ENCODE data around the gene HOXC9. TPM values are rescaled to one million over a fixed set of nuclear protein-coding genes. Genes with fewer than 3 reads are reported as not detected.
A peak's percentile ranks its signal among the peaks of the same experiment; 100 is the strongest.

HOXC9 gene
- total RNA-seq, 1 experiment from 2014 or later = 6.0 TPM

DNA sequence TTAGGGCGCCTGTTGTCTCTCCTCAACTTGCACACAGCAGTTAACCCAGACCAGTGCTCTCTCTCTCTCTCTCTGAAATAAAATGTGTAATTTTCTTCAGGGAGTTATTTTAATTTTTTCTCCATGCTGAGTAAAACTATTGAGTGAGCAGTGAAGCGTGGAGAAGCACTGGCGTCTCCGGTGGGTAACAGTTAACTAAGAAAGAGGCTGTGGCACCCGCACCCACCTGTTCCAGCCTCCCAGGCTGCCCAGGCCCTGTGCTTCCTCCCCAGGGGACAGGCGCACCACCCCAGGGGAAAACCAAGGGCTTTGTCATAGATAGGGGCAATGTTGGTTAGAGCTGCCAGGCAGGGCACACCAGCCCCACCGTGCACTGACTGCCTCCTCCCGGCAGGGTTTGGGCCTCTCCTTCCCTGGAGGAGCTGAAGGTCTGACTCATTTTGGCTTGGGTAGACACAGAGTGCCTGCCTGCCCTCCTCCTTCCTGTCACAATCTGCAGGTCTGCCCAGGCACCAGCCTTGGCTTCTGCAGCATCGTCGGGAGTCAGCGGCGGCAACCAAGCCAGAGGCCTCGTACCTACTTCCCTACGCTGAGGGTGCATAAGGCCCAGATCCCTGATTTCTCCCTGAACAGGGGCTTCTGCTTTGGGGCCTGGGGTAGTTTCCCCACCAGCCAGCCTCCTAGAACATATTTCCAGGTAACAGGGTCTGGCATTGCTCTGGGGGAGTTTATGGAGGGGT lies 36.8 kb downstream of the HOXC9 start:
- Mint-ChIP-seq H3K9me3 (ENCODE audit: unreplicated experiment) (no peaks in the 10 kb centered on the region), H3K4me3 (ENCODE audit: unreplicated experiment) (no peak overlapping the region), H3K4me1 (ENCODE audit: insufficient read depth, unreplicated experiment) (peaks cover 11% of the 10 kb centered on the region), H3K27ac (ENCODE audit: low read depth, unreplicated experiment) (no peak overlapping the region), H3K36me3 (ENCODE audit: insufficient read depth, unreplicated experiment) (no peaks in the 10 kb centered on the region), H3K27me3 (ENCODE audit: insufficient read depth, unreplicated experiment) (no peaks in the 10 kb centered on the region)
- ChIA-PET CTCF (interaction anchor here (0.6 to 1.9 kb wide), 5 partner anchors 88 to 214 kb away, joined by 3 to 8 read pairs (median 3); no protein-coding TSS in a partner anchor), POLR2A (interaction anchor here (1.1 kb wide), 1 partner anchor 15 kb away, joined by 3 read pairs; no protein-coding TSS in a partner anchor)
- TF ChIP-seq, protein P1, sequence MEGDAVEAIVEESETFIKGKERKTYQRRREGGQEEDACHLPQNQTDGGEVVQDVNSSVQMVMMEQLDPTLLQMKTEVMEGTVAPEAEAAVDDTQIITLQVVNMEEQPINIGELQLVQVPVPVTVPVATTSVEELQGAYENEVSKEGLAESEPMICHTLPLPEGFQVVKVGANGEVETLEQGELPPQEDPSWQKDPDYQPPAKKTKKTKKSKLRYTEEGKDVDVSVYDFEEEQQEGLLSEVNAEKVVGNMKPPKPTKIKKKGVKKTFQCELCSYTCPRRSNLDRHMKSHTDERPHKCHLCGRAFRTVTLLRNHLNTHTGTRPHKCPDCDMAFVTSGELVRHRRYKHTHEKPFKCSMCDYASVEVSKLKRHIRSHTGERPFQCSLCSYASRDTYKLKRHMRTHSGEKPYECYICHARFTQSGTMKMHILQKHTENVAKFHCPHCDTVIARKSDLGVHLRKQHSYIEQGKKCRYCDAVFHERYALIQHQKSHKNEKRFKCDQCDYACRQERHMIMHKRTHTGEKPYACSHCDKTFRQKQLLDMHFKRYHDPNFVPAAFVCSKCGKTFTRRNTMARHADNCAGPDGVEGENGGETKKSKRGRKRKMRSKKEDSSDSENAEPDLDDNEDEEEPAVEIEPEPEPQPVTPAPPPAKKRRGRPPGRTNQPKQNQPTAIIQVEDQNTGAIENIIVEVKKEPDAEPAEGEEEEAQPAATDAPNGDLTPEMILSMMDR (IDR thresholded peaks at IDR 0.05; ENCODE audit: unreplicated experiment) = peak; percentile 25
- DNase-seq (ENCODE audit: unreplicated experiment) = peak; percentile 79
- BruUV-seq (replicated peaks) = no TSS peak
- intact Hi-C loops (cut with micrococcal nuclease) = loop anchor here (1.0 kb wide), 2 partner anchors 44 to 155 kb away; no protein-coding TSS in a partner anchor

DNA sequence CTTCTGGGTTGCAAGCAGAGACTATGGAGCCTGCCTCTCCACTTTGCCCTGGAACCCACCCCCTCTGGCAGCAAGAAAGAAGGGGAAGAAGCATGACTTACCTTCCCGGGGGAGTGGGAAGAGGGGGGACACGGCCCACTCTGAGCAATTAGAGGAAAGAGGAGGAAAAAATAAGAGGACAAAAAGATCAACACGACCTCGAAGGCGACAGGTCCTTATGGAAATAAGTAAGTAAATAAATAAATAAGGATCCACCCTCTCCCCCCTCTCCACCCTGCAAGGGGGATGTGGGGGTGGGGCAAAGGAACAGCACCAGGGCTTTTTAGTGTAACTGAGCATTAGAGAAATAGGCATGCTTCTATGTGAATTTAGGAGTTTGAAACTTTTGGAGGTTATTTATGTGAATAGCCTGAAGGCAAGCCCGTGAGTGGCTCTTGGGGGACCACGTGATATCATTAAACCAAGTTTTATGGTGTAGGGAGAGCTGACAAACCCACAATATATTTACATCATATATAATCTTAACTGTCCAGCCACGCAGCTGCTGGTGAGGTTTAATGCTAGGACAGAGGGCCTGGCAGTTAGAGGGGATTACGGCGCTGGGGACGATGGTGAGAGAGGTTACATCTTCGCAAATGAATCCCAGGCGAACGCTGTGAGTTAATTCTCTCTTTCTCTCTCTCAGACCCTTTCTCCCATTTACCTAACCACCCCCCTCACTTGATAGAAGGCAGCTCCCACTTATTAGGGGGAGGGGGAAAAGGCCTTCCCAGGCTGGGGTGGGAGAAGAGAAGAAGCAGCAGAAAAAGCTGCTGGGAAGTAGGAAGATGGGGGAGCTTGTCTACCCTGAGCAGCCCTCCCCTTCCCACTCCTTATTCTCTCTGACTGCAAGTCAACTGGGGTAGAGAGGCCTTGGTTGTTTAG lies 37.7 kb downstream of the HOXC9 start:
- Mint-ChIP-seq H3K4me1 (ENCODE audit: insufficient read depth, unreplicated experiment) (peaks cover 10% of the 10 kb centered on the region), H3K9me3 (ENCODE audit: unreplicated experiment) (no peaks in the 10 kb centered on the region), H3K27ac (ENCODE audit: low read depth, unreplicated experiment) (no peak overlapping the region), H3K27me3 (ENCODE audit: insufficient read depth, unreplicated experiment) (no peaks in the 10 kb centered on the region), H3K4me3 (ENCODE audit: unreplicated experiment) (no peak overlapping the region), H3K36me3 (ENCODE audit: insufficient read depth, unreplicated experiment) (no peaks in the 10 kb centered on the region)
- no peak for DNase-seq (ENCODE audit: unreplicated experiment)
- BruUV-seq (replicated peaks) = no TSS peak
- TF ChIP-seq, protein P1 (IDR thresholded peaks at IDR 0.05; ENCODE audit: unreplicated experiment) = no peak
- CTCF ChIA-PET = interaction anchor here (0.6 to 1.6 kb wide), 9 partner anchors 17 to 213 kb away, joined by 3 to 16 read pairs (median 5); partner anchors contain the start of gene SMUG1
- POLR2A ChIA-PET = interaction anchor here (0.7 to 1.8 kb wide), 2 partner anchors 14 to 151 kb away, joined by 3 to 8 read pairs; partner anchors contain the start of gene SMUG1
- intact Hi-C loops (cut with micrococcal nuclease) = loop anchor here (1.0 kb wide), 2 partner anchors 43 to 154 kb away; no protein-coding TSS in a partner anchor

DNA sequence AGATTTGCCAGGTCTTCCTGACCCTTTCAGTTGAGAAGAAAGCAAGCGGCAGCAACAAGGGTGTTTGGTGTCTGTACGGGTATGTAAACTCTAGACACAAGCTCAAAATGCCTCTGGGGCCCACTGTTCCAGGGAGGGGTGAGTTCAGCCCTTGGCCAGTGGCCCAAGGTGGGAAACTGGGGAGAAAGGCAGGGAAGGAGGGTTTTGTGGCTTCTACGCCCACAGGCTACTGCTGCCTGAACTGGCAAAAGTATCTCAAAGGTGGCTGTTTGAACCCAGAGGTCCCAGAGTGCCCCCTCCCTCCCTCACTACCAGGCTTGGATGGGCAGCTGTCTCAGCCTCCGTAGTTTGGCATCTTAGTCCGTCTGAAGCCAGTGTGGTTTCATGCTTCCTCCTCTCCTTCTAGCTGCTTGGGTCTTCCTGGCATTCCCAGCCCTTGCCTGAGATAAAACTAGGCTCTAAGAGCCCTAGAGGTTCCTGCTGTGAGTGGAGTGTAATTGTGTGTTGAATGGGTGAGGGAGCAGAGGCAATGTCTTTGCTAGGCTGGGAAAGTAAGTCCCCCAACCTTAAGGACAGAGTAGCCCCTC lies 38.4 kb downstream of the HOXC9 start:
- peak overlapping the region; percentile 42 for H3K27ac Mint-ChIP-seq (ENCODE audit: low read depth, unreplicated experiment)
- H3K4me1 Mint-ChIP-seq (ENCODE audit: insufficient read depth, unreplicated experiment) = peaks cover 6% of the 10 kb centered on the region
- no peaks in the 10 kb centered on the region for H3K9me3 Mint-ChIP-seq (ENCODE audit: unreplicated experiment)
- no peak for DNase-seq (ENCODE audit: unreplicated experiment)
- POLR2A ChIA-PET = interaction anchor here (0.6 to 1.8 kb wide), 3 partner anchors 13 to 294 kb away, joined by 3 to 8 read pairs (median 5); partner anchors contain the start of gene SMUG1
- no peaks in the 10 kb centered on the region for H3K36me3 Mint-ChIP-seq (ENCODE audit: insufficient read depth, unreplicated experiment)
- BruUV-seq (replicated peaks) = no TSS peak
- TF ChIP-seq, protein P1 (IDR thresholded peaks at IDR 0.05; ENCODE audit: unreplicated experiment) = no peak
- H3K4me3 Mint-ChIP-seq (ENCODE audit: unreplicated experiment) = no peak overlapping the region
- CTCF ChIA-PET = interaction anchor here (0.6 to 1.6 kb wide), 10 partner anchors 16 to 363 kb away, joined by 3 to 16 read pairs (median 4); partner anchors contain the start of genes HOXC10, HOXC8 and SMUG1
- intact Hi-C loops (cut with micrococcal nuclease) = no loop called here
- no peaks in the 10 kb centered on the region for H3K27me3 Mint-ChIP-seq (ENCODE audit: insufficient read depth, unreplicated experiment)
